ENCODE measurements around the gene CLK2.
"Not testable (repeated sequence)": the region's sequence is repeated elsewhere in the genome, so short reads cannot be mapped to it uniquely, and the experiment has no call there.

CLK2 gene

GRCh38 chr1:155295942-155296267 lies 22.6 kb upstream of the CLK2 start:
- DNase-seq: no peak

GRCh38 chr1:155295183-155295941 lies 22.1 kb upstream of the CLK2 start:
- DNase-seq: no peak

- no peak for DNase-seq
Observed at GRCh38 chr1:155294520-155295182, 21.3 kb upstream of the CLK2 start.

DNA sequence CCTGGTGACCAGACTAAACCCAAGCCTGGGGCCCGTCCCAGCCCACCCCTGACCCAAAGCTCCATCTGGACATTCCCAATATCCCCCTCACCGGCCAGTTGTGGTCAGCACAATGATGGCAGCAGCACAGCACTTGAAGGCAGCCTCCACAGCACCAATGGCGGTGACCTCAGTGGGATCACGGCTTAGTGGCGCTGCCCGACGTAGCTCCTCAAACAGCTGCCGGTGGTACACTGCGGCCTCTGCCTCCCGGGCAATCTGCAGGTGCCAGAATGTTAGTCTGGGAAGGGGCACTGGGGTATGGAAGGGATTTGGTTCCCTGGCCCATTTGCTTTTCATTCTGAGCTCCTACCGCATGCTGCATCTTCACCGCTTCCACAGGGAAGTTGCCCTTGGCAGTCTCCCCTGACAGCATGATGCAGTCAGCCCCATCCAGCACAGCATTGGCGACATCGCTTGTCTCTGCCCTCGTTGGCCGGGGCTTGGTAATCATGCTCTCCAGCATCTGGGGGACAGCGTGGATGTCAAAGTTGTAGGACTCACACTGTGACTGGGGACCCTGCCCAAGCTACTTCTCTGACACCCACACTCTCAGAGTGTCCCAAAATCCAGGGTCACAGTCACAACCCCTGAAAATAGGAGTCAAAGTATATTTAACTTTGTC lies 19.9 kb upstream of the CLK2 start:
- no peak for DNase-seq

DNA sequence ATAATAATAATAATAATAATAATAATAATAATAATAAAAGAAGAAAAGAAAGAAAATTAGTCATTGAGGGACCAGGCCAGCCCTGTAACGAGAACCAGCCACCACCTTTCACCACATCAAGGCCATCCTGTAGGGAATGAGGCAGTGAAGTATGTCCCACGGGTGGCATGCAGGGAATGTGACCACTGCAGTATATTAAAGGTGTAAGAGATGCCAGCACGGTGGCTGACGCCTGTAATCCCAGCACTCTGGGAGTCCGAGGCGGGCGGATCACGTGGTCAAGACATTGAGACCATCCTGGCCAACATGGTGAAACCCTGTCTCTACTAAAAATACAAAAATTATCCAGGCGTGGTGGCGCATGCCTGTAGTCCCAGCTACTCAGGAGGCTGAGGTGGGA lies 17.7 kb upstream of the CLK2 start:
- not testable (repeated sequence) for DNase-seq

GRCh38 chr1:155287987-155288543 lies 14.8 kb upstream of the CLK2 start:
- DNase-seq: no peak

- no peak for DNase-seq
Observed at GRCh38 chr1:155286544-155286943, 13.2 kb upstream of the CLK2 start.

DNA sequence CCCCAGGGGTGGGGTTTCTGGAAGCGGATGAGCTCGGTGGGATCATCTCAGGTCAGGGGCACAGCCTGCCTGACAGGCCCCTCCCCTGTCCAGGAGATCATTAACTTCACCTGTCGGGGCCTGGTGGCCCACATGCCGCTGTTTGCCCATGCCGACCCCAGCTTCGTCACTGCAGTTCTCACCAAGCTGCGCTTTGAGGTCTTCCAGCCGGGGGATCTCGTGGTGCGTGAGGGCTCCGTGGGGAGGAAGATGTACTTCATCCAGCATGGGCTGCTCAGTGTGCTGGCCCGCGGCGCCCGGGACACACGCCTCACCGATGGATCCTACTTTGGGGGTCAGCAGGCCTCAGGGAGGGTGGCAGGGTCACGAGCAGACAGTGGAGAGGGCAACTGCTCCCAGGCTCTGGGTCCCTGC lies 12.3 kb upstream of the CLK2 start:
- no peak for DNase-seq

DNA sequence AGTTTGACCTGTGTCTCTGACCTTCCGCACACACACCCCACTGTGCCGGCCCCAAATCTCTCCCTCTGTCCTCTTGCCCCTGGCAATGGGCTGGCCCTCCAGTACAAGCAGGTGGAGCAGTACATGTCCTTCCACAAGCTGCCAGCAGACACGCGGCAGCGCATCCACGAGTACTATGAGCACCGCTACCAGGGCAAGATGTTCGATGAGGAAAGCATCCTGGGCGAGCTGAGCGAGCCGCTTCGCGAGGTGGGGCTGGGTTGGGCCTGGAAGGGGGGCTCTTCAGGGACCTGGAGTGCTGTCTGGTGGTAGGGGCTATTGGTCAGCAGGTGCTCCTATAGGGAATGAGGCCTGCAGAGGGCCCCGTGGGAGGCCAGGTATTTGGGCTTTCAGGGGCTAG lies 11.8 kb upstream of the CLK2 start:
- no peak for DNase-seq

DNA sequence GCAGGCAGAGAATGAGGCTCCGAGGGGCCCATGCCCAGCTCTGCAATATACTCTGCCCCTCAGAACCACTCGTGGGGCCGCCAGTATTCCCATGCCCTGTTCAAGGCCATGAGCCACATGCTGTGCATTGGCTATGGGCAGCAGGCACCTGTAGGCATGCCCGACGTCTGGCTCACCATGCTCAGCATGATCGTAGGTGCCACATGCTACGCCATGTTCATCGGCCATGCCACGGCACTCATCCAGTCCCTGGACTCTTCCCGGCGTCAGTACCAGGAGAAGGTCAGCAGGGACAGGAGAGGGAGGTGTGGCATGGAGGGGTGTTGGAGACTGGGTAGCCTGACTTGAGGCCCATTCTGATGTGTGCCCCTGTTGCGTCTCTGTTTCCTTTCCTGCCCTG lies 11.2 kb upstream of the CLK2 start:
- no peak for DNase-seq

GRCh38 chr1:155282488-155283091 lies 9.3 kb upstream of the CLK2 start:
- DNase-seq: no peak

- DNase-seq: no peak
Observed at GRCh38 chr1:155279268-155279667, 6.0 kb upstream of the CLK2 start.

DNA sequence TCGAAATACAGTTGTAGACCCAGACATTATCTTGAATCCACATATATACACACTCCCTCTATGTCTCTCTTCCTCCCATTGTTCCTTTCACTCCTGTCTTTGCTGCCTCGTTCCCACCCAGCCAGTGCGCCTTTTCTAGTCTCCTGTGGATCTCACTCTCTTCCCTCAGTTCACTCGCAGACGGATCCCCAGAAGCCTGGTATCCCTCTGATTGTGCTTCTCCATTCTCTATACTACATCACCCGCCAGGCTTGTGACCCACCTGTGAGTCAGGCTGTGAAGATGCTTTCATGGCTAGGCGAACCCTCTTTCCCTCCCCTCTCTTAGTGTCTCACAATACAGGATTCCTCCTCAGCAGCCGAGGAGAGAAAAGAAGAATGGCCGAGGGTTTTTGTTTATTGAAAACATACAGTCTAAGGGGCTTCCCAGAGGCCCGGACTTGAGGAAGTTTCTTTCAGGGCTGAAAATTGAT lies 5.4 kb upstream of the CLK2 start:
- DNase-seq: no peak

DNA sequence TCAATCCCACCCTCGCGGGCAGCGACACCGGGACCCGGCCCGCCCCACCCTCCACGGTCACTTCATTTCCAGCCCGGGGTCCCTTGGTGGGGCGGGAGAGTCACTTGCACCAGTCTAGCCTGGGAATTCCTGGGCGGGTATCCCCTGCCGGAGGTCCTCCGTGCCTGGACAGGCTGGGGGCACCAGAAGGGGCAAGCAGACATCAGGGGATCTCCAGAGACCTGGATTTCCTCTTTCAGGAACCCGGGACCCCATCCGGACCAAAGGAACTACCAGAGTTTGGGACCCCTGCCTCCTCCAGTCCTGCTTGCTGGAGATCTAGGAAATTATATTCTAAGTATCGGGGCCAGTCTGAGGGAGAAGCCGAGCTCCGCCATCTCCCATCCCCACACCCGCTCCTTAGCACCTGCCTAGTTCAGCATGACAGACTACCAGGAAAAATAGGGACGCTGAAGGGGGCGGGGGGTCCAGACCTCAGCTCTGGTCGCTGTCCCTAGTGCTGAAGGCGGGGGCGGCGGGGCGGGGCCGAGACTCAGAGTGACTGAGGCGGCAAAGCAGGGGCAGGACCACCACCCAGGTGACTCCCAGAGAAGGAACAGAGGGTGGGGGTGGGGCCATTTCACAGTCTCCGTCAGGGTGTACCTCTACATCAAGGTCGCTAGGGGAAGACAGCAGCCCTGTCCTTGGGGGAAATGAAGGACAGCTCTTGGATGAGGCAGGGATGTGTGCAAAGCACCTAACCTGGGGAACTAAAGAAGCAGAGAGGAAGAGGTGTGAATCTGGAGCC lies 4.8 kb upstream of the CLK2 start:
- DNase-seq: peak; percentile 45 to 74 (median 58)

- peak; percentile 62 to 80 (median 72) for DNase-seq
Observed at GRCh38 chr1:155277070-155277901, 4.0 kb upstream of the CLK2 start, which contains the start of gene HCN3. HCN3 (plus strand) TSS chr1:155277463; CDS start chr1:155277591, 128 bp downstream.

DNA sequence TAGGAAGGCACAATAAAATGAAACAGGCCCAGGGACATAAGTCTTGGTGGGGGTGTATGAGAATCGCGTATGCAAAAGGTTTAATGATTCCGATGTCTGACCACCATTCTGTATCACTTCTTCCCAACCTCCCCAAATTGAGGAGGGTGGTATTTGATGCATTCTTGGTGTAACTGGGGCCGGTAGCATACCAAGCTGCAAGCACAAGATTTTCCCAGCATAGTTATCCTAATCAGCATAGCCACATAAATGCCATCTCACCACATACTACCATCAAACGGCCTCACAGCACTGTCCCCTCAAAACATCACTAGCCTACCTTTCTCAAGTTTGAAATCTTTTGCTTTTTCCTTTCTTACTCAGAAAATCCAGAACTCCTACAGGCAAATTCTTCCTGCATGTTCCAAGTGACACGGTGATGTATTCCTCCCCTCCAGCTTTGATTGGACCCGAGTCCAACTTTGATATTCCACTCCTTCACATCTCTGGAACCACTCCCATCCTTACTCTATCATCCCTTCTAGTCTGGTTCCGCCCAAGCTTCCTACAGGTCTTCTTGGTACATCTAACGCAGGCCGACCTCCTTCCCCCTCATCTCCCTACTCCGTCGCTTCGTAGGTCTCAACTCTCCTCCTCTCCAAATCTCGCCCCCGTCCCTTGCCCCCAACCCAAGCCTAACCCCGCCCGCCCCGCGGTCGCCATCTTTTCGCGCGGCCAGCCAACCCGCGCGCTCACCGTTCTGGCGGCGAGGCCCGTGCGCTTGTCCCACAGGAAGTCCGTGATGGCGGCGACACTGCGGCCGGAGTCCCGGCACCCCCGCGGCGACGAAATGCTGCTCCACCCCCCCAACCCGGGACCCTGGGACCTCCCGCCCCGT lies 600 bp downstream of the CLK2 start:
- peak in 2 of 4 experiments; percentile 59 to 60 for DNase-seq

- no peak for DNase-seq
Observed at GRCh38 chr1:155269381-155269780, 3.9 kb downstream of the CLK2 start.

GRCh38 chr1:155268630-155269029 lies 4.7 kb downstream of the CLK2 start:
- DNase-seq: no peak

GRCh38 chr1:155267373-155267772 lies 5.9 kb downstream of the CLK2 start:
- no peak for DNase-seq

GRCh38 chr1:155266553-155266952 lies 6.8 kb downstream of the CLK2 start:
- no peak for DNase-seq

All from activated naive CD4-positive, alpha-beta T cell (primary cell).